ENCODE results near the gene AMPD3. TPM values are rescaled to one million over a fixed set of nuclear protein-coding genes. Genes with fewer than 3 reads are reported as not detected.

AMPD3 gene
- total and polyA plus RNA-seq, 2 of the 13 experiments (the other 11 are each of a cell fraction or from before 2014, with no cell fraction given) = 0.33 to 2.3 TPM

GRCh38 chr11:10496296-10496936, 41.4 kb downstream of the AMPD3 start:
- POLR2A ChIA-PET = no interaction called here
- Histone ChIP-seq H3K9me3 (ENCODE audit: low read length) (no peaks in the 10 kb centered on the region), H2AFZ (ENCODE audit: low read length) (no peak overlapping the region), H3K27ac (ENCODE audit: extremely low read length, insufficient read depth, low read length) (no peak overlapping the region), H3K27me3 (ENCODE audit: control insufficient read depth in 1 of 2, insufficient read depth in 2 of 2, low read length in 2 of 2) (no peaks in the 10 kb centered on the region), H3K36me3 (replicated peaks in 1 of 2; ENCODE audit: control insufficient read depth in 1 of 2, insufficient read depth in 2 of 2, low read length in 2 of 2) (no peaks in the 10 kb centered on the region), H3K4me3 (replicated peaks in 1 of 3; ENCODE audit: insufficient read depth in 1 of 3, low read depth in 2 of 3, low read length in 3 of 3) (no peak overlapping the region), H3K79me2 (ENCODE audit: insufficient read depth, low read length) (no peaks in the 10 kb centered on the region), H3K4me1 (ENCODE audit: insufficient read depth, low read length) (no peaks in the 10 kb centered on the region), H3K9ac (ENCODE audit: insufficient read depth, low read depth, low read length) (no peak overlapping the region), H4K20me1 (ENCODE audit: insufficient read depth, low read length) (no peaks in the 10 kb centered on the region), H3K4me2 (ENCODE audit: low read depth, low read length) (no peak overlapping the region)
- no TSS peak for BruUV-seq (replicated peaks)
- intact Hi-C loops (cut with micrococcal nuclease; ENCODE audit: unreplicated experiment) (no loop called here), in situ Hi-C loops (cut with HindIII; ENCODE audit: extremely low pct_ligation_motif_present, low pct_unique_long_range_greater_than_20kb) (no loop called here)
- no peak for DNase-seq (ENCODE audit: low spot score)
- no peak for ATAC-seq
- WGBS (ENCODE audit: low lambda C conversion rate) = 65% methylated on average over 2 of the region's 4 CpGs
- FAIRE-seq = no peak
- CTCF ChIA-PET (ENCODE audit: low intra/inter-chr PET ratio, low total read pairs) = no interaction called here
- TF ChIP-seq SPEN (CRISPR knock-in tag; IDR thresholded peaks at IDR 0.05; ENCODE audit: low read depth) (no peak), ZNF138 (CRISPR knock-in tag; IDR thresholded peaks at IDR 0.05; ENCODE audit: low read depth) (no peak), SNAI1 (CRISPR knock-in tag; IDR thresholded peaks at IDR 0.05; ENCODE audit: borderline replicate concordance) (no peak), ZFYVE20 (CRISPR knock-in tag; IDR thresholded peaks at IDR 0.05; ENCODE audit: borderline replicate concordance, low read depth) (no peak), ZNF660 (CRISPR knock-in tag; IDR thresholded peaks at IDR 0.05; ENCODE audit: borderline replicate concordance, low read depth) (no peak), HHEX (CRISPR knock-in tag; IDR thresholded peaks at IDR 0.05) (no peak), SNAPC4 (CRISPR knock-in tag; IDR thresholded peaks at IDR 0.05) (no peak), USF2 (IDR thresholded peaks at IDR 0.05; ENCODE audit: low read depth, low read length) (no peak), USF2 (CRISPR knock-in tag; IDR thresholded peaks at IDR 0.05; ENCODE audit: borderline replicate concordance) (no peak), BCL6 (CRISPR knock-in tag; IDR thresholded peaks at IDR 0.05) (no peak), SNRNP70 (IDR thresholded peaks at IDR 0.05; ENCODE audit: low read depth, low read length) (no peak), KLF11 (CRISPR knock-in tag; IDR thresholded peaks at IDR 0.05) (no peak), TERF1 (CRISPR knock-in tag; IDR thresholded peaks at IDR 0.05) (no peak), SIN3A (IDR thresholded peaks at IDR 0.05; ENCODE audit: borderline replicate concordance, low read depth, low read length) (no peak), MXD4 (CRISPR knock-in tag; IDR thresholded peaks at IDR 0.05) (no peak), MXI1 (IDR thresholded peaks at IDR 0.05; ENCODE audit: borderline replicate concordance, low read depth, low read length) (no peak)

Data from HepG2 (cell line).